Measurements from ENCODE around the gene VIM. TPM values are rescaled to one million over a fixed set of nuclear protein-coding genes. Genes with fewer than 3 reads are reported as not detected.

Gene VIM
- total and polyA plus RNA-seq, 4 donors = 800 to 1,640 (median 1,361) TPM

GRCh38 chr10:17216901-17217395 is 11.1 kb upstream of the VIM start:
- H3K4me3 ChIP-seq = no peak overlapping the region
- ATAC-seq (ENCODE audit: insufficient read depth, low FRiP score) (no peak), DNase-seq (no peak)
- peak overlapping the region; percentile 60 to 95 for H3K27ac ChIP-seq (ENCODE audit: low read depth in 1 of 2, low read length in 1 of 2)
- H3K9me3 ChIP-seq (ENCODE audit: control insufficient read depth in 4 of 4, insufficient read depth in 3 of 4, low read length in 3 of 4) = no peaks in the 10 kb centered on the region
- WGBS, 2 donors = 66 to 79% methylated on average over 6 of the region's 6 CpGs
- H3K4me1 ChIP-seq (ENCODE audit: control insufficient read depth in 5 of 5, insufficient read depth in 5 of 5, low read length in 5 of 5) = peaks cover 0 to 5% (median 0%) of the 10 kb centered on the region in 5 donors
- H3K36me3 ChIP-seq (ENCODE audit: control insufficient read depth in 4 of 4, insufficient read depth in 4 of 4, low read length in 4 of 4) = no peaks in the 10 kb centered on the region
- no peak for TF ChIP-seq CTCF (IDR thresholded peaks at IDR 0.05; ENCODE audit: control extremely low read depth, extremely low read depth)
- no peak overlapping the region for H3K9ac ChIP-seq (ENCODE audit: insufficient read depth in 1 of 2, low read length in 2 of 2)
- H3K27me3 ChIP-seq (ENCODE audit: control insufficient read depth in 3 of 3, insufficient read depth in 3 of 3, low read length in 2 of 3) = no peaks in the 10 kb centered on the region

- H3K36me3 ChIP-seq (ENCODE audit: control insufficient read depth in 4 of 4, insufficient read depth in 4 of 4, low read length in 4 of 4) = no peaks in the 10 kb centered on the region
- peaks cover 0 to 5% (median 0%) of the 10 kb centered on the region in 5 donors for H3K4me1 ChIP-seq (ENCODE audit: control insufficient read depth in 5 of 5, insufficient read depth in 5 of 5, low read length in 5 of 5)
- no peak overlapping the region for H3K27ac ChIP-seq (ENCODE audit: low read depth in 1 of 2, low read length in 1 of 2)
- H3K27me3 ChIP-seq (ENCODE audit: control insufficient read depth in 3 of 3, insufficient read depth in 3 of 3, low read length in 2 of 3) = no peaks in the 10 kb centered on the region
- no peak for DNase-seq
- WGBS, 2 donors = 90 to 98% methylated on average over 1 of the region's 1 CpG
- H3K9me3 ChIP-seq (ENCODE audit: control insufficient read depth in 4 of 4, insufficient read depth in 3 of 4, low read length in 3 of 4) = no peaks in the 10 kb centered on the region
- no peak for ATAC-seq (ENCODE audit: insufficient read depth, low FRiP score)
- H3K9ac ChIP-seq (ENCODE audit: insufficient read depth in 1 of 2, low read length in 2 of 2) = no peak overlapping the region
- no peak for TF ChIP-seq CTCF (IDR thresholded peaks at IDR 0.05; ENCODE audit: control extremely low read depth, extremely low read depth)
- no peak overlapping the region for H3K4me3 ChIP-seq
Measured at GRCh38 chr10:17217631-17218232, 10.3 kb upstream of the VIM start.

- WGBS, 2 donors = 93 to 94% methylated on average over 2 of the region's 2 CpGs
- DNase-seq = no peak
- TF ChIP-seq CTCF (IDR thresholded peaks at IDR 0.05; ENCODE audit: control extremely low read depth, extremely low read depth) = no peak
Measured at GRCh38 chr10:17219024-17219423, 9.0 kb upstream of the VIM start.

More at GRCh38 chr10:17219024-17219423, 9.0 kb upstream of the VIM start:
- no peak overlapping the region for H3K27ac ChIP-seq (ENCODE audit: low read depth in 1 of 2, low read length in 1 of 2)
- no peak for ATAC-seq (ENCODE audit: insufficient read depth, low FRiP score)
- H3K9ac ChIP-seq (ENCODE audit: insufficient read depth in 1 of 2, low read length in 2 of 2) = no peak overlapping the region
- H3K4me1 ChIP-seq (ENCODE audit: control insufficient read depth in 5 of 5, insufficient read depth in 5 of 5, low read length in 5 of 5) = peaks cover 0 to 5% (median 0%) of the 10 kb centered on the region in 5 donors
- no peaks in the 10 kb centered on the region for H3K36me3 ChIP-seq (ENCODE audit: control insufficient read depth in 4 of 4, insufficient read depth in 4 of 4, low read length in 4 of 4)
- no peaks in the 10 kb centered on the region for H3K27me3 ChIP-seq (ENCODE audit: control insufficient read depth in 3 of 3, insufficient read depth in 3 of 3, low read length in 2 of 3)
- H3K9me3 ChIP-seq (ENCODE audit: control insufficient read depth in 4 of 4, insufficient read depth in 3 of 4, low read length in 3 of 4) = no peaks in the 10 kb centered on the region
- no peak overlapping the region for H3K4me3 ChIP-seq

Measured in lung (tissue), 12 donors.